HepG2 (cell line): ENCODE results near the gene MAGT1.

ENCODE experiments used
- GZF1 ChIP-seq: sonication (generic); formaldehyde crosslinking; IDR thresholded peaks from 2 replicates; pipeline ENCODE4 v1.5.1; 2020; ENCODE audit warnings: mild to moderate bottlenecking, missing genetic modification reagents
- MTF1 ChIP-seq: sonication (generic); formaldehyde crosslinking; IDR thresholded peaks from 2 replicates; pipeline ENCODE4 v1.5.0; 2020; ENCODE audit warnings: missing genetic modification reagents
- SMC3 ChIP-seq: IDR thresholded peaks from 2 replicates; pipeline ENCODE4 v1.6.1; 2011; ENCODE audit warnings: low read length, improper control_type of control experiment
- TCF7L2 ChIP-seq: IDR thresholded peaks from 2 replicates; pipeline ENCODE4 v1.6.1; 2011; ENCODE audit warnings: mild to moderate bottlenecking, low read depth, low read length, moderate library complexity
- ZNF17 ChIP-seq: sonication (generic); formaldehyde crosslinking; IDR thresholded peaks from 2 replicates; pipeline ENCODE4 v1.5.0; 2020; ENCODE audit warnings: mild to moderate bottlenecking, missing genetic modification reagents
- ZNF274 ChIP-seq: sonication (generic); formaldehyde crosslinking; IDR thresholded peaks from 2 replicates; pipeline ENCODE4 v1.5.1; 2020; ENCODE audit warnings: mild to moderate bottlenecking, missing genetic modification reagents
- ZSCAN31 ChIP-seq: sonication (generic); formaldehyde crosslinking; IDR thresholded peaks from 2 replicates; pipeline ENCODE4 v1.5.0; 2020; ENCODE audit warnings: low read depth, mild to moderate bottlenecking, missing genetic modification reagents
- TF ChIP-seq, protein P1 (sequence below): sonication (generic); formaldehyde crosslinking; IDR thresholded peaks from 2 replicates; pipeline ENCODE4 v1.5.0; 2020; ENCODE audit warnings: mild to moderate bottlenecking, missing genetic modification reagents, moderate library complexity
- TF ChIP-seq, protein P2 (sequence below), 2 experiments: IDR thresholded peaks; 2 replicates each; pipeline ENCODE4 v1.6.1; 2011 to 2012; ENCODE audit warnings: low read length in 2 of 2, borderline replicate concordance in 1 of 2, low read depth in 1 of 2, mild to moderate bottlenecking in 1 of 2, moderate library complexity in 1 of 2

DNA sequence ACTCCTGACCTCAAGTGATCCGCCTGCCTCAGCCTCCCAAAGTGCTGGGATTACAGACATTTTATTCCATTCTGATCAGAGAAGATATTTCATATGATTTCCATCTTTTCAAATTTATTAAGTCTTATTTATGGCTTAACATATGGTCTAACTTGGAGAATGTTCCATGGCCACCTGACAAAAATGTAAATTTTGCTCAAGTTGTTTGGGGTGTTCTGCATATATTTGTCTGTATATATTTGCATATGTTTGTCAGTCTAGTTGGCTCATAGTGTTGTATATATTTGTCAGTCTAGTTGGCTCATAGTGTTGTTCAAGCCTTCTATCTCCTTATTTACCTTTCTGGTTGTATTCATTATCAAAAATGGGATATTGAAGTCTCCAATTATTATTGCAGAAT lies 93.0 kb downstream of the MAGT1 start:
- TF ChIP-seq SMC3 (no peak), ZSCAN31 (CRISPR knock-in tag) (no peak), ZNF274 (CRISPR knock-in tag) (no peak), TCF7L2 (no peak), ZNF17 (CRISPR knock-in tag) (no peak), GZF1 (CRISPR knock-in tag) (no peak), MTF1 (CRISPR knock-in tag) (no peak)
- TF ChIP-seq, protein P1, sequence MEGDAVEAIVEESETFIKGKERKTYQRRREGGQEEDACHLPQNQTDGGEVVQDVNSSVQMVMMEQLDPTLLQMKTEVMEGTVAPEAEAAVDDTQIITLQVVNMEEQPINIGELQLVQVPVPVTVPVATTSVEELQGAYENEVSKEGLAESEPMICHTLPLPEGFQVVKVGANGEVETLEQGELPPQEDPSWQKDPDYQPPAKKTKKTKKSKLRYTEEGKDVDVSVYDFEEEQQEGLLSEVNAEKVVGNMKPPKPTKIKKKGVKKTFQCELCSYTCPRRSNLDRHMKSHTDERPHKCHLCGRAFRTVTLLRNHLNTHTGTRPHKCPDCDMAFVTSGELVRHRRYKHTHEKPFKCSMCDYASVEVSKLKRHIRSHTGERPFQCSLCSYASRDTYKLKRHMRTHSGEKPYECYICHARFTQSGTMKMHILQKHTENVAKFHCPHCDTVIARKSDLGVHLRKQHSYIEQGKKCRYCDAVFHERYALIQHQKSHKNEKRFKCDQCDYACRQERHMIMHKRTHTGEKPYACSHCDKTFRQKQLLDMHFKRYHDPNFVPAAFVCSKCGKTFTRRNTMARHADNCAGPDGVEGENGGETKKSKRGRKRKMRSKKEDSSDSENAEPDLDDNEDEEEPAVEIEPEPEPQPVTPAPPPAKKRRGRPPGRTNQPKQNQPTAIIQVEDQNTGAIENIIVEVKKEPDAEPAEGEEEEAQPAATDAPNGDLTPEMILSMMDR: no peak
- TF ChIP-seq, protein P2, sequence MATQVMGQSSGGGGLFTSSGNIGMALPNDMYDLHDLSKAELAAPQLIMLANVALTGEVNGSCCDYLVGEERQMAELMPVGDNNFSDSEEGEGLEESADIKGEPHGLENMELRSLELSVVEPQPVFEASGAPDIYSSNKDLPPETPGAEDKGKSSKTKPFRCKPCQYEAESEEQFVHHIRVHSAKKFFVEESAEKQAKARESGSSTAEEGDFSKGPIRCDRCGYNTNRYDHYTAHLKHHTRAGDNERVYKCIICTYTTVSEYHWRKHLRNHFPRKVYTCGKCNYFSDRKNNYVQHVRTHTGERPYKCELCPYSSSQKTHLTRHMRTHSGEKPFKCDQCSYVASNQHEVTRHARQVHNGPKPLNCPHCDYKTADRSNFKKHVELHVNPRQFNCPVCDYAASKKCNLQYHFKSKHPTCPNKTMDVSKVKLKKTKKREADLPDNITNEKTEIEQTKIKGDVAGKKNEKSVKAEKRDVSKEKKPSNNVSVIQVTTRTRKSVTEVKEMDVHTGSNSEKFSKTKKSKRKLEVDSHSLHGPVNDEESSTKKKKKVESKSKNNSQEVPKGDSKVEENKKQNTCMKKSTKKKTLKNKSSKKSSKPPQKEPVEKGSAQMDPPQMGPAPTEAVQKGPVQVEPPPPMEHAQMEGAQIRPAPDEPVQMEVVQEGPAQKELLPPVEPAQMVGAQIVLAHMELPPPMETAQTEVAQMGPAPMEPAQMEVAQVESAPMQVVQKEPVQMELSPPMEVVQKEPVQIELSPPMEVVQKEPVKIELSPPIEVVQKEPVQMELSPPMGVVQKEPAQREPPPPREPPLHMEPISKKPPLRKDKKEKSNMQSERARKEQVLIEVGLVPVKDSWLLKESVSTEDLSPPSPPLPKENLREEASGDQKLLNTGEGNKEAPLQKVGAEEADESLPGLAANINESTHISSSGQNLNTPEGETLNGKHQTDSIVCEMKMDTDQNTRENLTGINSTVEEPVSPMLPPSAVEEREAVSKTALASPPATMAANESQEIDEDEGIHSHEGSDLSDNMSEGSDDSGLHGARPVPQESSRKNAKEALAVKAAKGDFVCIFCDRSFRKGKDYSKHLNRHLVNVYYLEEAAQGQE (IDR thresholded peaks at IDR 0.05; ENCODE audit: borderline replicate concordance in 1 of 2, low read depth in 1 of 2, low read length in 2 of 2): no peak
